SK-N-SH treated with all-trans-retinoic acid at 6 μM for 48 hours (cell line): ENCODE results near the gene PKD2L1.
"Not testable (repeated sequence)": the region's sequence is repeated elsewhere in the genome, so short reads cannot be mapped to it uniquely, and the experiment has no call there.

Source experiments
- ATAC-seq: fragments of 200-7000 bp; cut with Tn5 transposase; 3 replicates; pipeline ENCODE4 v1.9.1; 2020; ENCODE audit warnings: mild to moderate bottlenecking, moderate library complexity
- CREB5 ChIP-seq: fragments of 250-450 bp; sonication (Bioruptor Pico); IDR thresholded peaks from 2 replicates; pipeline ENCODE4 v1.5.1; 2020; ENCODE audit warnings: low read depth, mild to moderate bottlenecking, moderate library complexity
- ESRRG ChIP-seq: fragments of 250-450 bp; sonication (Bioruptor Pico); IDR thresholded peaks from 2 replicates; pipeline ENCODE4 v1.6.1; 2021; ENCODE audit warnings: mild to moderate bottlenecking
- GLIS3 ChIP-seq: fragments of 250-450 bp; sonication (Bioruptor Pico); IDR thresholded peaks from 2 replicates; pipeline ENCODE4 v1.5.0; 2020; ENCODE audit warnings: mild to moderate bottlenecking, moderate library complexity
- OSR1 ChIP-seq: fragments of 250-450 bp; sonication (Bioruptor Pico); IDR thresholded peaks from 2 replicates; pipeline ENCODE4 v1.8.0; 2022; ENCODE audit warnings: moderate library complexity, mild to moderate bottlenecking, inconsistent platforms
- PATZ1 ChIP-seq: fragments of 250-450 bp; sonication (Bioruptor Pico); IDR thresholded peaks from 2 replicates; pipeline ENCODE4 v1.8.0; 2020; ENCODE audit warnings: mild to moderate bottlenecking, moderate library complexity, borderline replicate concordance
- SNAI2 ChIP-seq: fragments of 250-450 bp; sonication (Bioruptor Pico); IDR thresholded peaks from 2 replicates; pipeline ENCODE4 v1.5.0; 2020; ENCODE audit warnings: mild to moderate bottlenecking, moderate library complexity
- ZC3H10 ChIP-seq: fragments of 250-450 bp; sonication (Bioruptor Pico); IDR thresholded peaks from 2 replicates; pipeline ENCODE4 v1.5.1; 2021; ENCODE audit warnings: mild to moderate bottlenecking, moderate library complexity
- ZFP30 ChIP-seq: fragments of 450-650 bp; formaldehyde crosslinking; IDR thresholded peaks from 2 replicates; pipeline ENCODE4 v1.5.0; 2022; ENCODE audit warnings: mild to moderate bottlenecking, moderate library complexity
- ZNF565 ChIP-seq: fragments of 450-650 bp; formaldehyde crosslinking; conservative IDR thresholded peaks from 2 replicates; pipeline ENCODE4 v1.5.0; 2020; ENCODE audit warnings: low read depth, mild to moderate bottlenecking, moderate library complexity
- ZNF70 ChIP-seq: fragments of 450-650 bp; formaldehyde crosslinking; IDR thresholded peaks from 2 replicates; pipeline ENCODE4 v1.5.0; 2020; ENCODE audit warnings: mild to moderate bottlenecking, moderate library complexity
- TF ChIP-seq, protein P1 (sequence below): fragments of 250-450 bp; sonication (Bioruptor Pico); IDR thresholded peaks from 2 replicates; pipeline ENCODE4 v1.5.0; 2020; ENCODE audit warnings: mild to moderate bottlenecking, moderate library complexity
- TF ChIP-seq, protein P2 (sequence below): fragments of 250-450 bp; sonication (Bioruptor Pico); IDR thresholded peaks from 2 replicates; pipeline ENCODE4 v1.5.1; 2021; ENCODE audit warnings: mild to moderate bottlenecking, moderate library complexity

PKD2L1 gene

DNA sequence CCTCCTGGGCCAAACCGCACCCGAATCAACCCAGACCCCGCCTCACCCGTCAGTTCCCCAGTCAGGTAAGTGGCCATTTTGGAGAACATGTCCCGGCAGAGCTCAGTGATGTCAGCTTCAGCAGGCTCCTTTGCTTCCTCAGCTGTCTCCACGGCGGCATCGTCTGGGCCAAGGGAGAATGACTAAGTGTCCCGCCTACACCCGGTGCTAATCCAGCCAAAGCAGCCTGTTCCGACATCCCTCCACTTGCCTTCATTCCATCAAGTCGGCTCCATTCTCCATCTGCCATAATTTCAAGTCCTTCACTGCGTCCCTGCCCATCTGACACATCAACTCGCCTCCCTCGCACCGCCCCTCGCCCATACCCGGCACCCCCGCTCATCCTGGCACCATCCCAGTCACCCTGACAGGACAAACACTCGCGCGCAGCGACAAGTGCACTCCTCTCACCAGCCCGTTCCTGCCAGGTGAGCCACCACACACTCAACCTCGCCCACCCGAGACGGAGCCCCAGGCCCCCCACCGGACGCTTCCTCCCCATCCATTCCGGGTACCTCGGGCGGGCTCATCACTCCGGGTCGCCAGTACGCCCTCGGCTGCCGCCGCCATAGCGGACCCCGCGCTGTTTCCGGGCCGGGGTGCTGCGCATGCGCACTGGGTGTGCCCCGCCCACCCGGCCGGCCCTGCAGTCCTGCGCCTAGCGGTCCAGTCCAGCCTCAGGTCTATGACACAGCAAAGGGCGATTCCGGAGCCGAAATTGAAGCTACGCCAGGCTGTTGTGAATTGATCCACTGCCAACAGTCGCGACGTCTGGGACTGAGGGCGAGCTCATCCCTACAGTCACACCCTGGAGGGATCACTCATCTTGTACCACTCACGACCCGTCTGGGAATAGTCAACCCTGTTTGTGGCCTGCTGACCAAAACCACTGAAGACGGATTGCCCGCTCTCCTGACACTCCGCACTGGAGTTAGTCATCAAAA, 43.7 kb downstream of the PKD2L1 start, which contains the start of gene BLOC1S2:
BLOC1S2 (minus strand) TSS at position 630 of the 983 bp plus-strand sequence; CDS start at position 609, 21 bp downstream.
- TF ChIP-seq ZNF70 (CRISPR knock-in tag): no peak
- 0 out of 2 replicates have a peak, but pooled peaks have one; percentile 22 for TF ChIP-seq SNAI2
- TF ChIP-seq ZC3H10: no peak
- no peak for TF ChIP-seq GLIS3 (CRISPR knock-in tag)
- TF ChIP-seq, protein P1, sequence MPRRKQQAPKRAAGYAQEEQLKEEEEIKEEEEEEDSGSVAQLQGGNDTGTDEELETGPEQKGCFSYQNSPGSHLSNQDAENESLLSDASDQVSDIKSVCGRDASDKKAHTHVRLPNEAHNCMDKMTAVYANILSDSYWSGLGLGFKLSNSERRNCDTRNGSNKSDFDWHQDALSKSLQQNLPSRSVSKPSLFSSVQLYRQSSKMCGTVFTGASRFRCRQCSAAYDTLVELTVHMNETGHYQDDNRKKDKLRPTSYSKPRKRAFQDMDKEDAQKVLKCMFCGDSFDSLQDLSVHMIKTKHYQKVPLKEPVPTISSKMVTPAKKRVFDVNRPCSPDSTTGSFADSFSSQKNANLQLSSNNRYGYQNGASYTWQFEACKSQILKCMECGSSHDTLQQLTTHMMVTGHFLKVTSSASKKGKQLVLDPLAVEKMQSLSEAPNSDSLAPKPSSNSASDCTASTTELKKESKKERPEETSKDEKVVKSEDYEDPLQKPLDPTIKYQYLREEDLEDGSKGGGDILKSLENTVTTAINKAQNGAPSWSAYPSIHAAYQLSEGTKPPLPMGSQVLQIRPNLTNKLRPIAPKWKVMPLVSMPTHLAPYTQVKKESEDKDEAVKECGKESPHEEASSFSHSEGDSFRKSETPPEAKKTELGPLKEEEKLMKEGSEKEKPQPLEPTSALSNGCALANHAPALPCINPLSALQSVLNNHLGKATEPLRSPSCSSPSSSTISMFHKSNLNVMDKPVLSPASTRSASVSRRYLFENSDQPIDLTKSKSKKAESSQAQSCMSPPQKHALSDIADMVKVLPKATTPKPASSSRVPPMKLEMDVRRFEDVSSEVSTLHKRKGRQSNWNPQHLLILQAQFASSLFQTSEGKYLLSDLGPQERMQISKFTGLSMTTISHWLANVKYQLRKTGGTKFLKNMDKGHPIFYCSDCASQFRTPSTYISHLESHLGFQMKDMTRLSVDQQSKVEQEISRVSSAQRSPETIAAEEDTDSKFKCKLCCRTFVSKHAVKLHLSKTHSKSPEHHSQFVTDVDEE (CRISPR knock-in tag): 0 out of 2 replicates have a peak, but pooled peaks have one; percentile 18
- ATAC-seq: peak; percentile 97

DNA sequence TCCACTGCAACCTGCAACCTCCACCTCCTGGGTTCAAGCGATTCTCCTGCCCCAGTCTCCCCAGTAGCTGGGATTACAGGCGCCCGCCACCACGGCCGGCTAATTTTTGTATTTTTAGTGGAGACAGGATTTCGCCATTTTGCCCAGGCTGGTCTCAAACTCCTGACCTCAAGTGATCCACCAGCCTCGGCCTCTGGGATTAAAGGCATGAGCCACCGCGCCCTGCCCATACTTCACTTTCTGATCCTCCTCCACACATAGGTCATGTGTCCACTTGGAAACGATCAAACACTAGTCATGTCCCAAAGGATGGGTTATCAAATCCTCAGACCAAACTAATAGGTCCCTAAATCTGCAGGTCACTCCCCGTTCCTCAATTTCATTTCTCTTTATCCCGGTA, 44.7 kb downstream of the PKD2L1 start:
- ATAC-seq: not testable (repeated sequence)

- TF ChIP-seq, protein P1 (CRISPR knock-in tag): no peak
- TF ChIP-seq PATZ1 (CRISPR knock-in tag) (no peak), GLIS3 (CRISPR knock-in tag) (no peak), CREB5 (CRISPR knock-in tag) (no peak), ZNF565 (CRISPR knock-in tag) (no peak), ZC3H10 (no peak), OSR1 (no peak), ESRRG (no peak), SNAI2 (no peak), ZFP30 (CRISPR knock-in tag) (no peak)
- TF ChIP-seq, protein P2, sequence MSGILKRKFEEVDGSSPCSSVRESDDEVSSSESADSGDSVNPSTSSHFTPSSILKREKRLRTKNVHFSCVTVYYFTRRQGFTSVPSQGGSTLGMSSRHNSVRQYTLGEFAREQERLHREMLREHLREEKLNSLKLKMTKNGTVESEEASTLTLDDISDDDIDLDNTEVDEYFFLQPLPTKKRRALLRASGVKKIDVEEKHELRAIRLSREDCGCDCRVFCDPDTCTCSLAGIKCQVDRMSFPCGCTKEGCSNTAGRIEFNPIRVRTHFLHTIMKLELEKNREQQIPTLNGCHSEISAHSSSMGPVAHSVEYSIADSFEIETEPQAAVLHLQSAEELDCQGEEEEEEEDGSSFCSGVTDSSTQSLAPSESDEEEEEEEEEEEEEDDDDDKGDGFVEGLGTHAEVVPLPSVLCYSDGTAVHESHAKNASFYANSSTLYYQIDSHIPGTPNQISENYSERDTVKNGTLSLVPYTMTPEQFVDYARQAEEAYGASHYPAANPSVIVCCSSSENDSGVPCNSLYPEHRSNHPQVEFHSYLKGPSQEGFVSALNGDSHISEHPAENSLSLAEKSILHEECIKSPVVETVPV: no peak
- no peak for ATAC-seq
These were observed 47.1 kb downstream of the PKD2L1 start for GRCh38 chr10:100282907-100283306.

DNA sequence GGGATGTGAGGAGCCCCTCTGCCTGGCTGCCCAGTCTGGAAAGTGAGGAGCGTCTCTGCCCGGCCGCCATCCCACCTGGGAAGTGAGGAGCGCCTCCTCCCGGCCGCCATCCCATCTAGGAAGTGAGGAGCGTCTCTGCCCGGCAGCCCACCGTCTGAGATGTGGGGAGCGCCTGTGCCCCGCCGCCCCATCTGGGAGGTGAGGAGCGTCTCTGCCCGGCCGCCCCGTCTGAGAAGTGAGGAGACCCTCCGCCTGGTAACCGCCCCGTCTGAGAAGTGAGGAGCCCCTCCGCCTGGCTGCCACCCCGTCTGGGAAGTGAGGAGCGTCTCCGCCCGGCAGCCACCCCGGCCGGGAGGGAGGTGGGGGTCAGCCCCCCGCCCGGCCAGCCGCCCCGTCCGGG, 53.1 kb downstream of the PKD2L1 start:
- not testable (repeated sequence) for ATAC-seq
